NCI-H524 treated with DMSO at 0.1 percent for 48 hours (cell line): ENCODE measurements around the gene GSK3B.
"Not testable (repeated sequence)": the region's sequence is repeated elsewhere in the genome, so short reads cannot be mapped to it uniquely, and the experiment has no call there.

Experiments used
- DNase-seq: peaks from one replicate; lab custom pipeline; 2025; lab: John Stamatoyannopoulos, UW

GSK3B gene

DNA sequence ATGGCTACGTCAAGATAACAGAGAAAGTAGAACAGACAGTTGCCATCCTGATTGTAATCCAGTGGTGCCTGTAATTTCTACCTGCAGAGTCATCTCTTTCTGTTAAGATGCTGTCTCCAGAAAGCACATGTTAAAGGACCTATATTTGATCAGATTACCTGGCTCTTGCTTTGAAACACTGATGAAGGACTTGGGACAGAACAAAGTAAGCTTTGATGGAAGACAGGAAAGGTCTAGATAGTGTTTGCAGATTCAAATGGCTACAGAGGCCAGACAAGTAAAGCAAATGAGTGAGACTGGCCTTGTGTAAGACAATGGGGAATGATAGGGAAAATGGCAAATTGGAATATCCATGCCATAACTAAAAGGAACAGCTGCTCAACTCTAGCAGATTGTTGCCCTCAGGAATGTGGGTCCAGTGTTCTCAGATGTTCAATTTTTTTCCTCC is 1.8 kb upstream of the GSK3B start:
- no peak for DNase-seq

DNA sequence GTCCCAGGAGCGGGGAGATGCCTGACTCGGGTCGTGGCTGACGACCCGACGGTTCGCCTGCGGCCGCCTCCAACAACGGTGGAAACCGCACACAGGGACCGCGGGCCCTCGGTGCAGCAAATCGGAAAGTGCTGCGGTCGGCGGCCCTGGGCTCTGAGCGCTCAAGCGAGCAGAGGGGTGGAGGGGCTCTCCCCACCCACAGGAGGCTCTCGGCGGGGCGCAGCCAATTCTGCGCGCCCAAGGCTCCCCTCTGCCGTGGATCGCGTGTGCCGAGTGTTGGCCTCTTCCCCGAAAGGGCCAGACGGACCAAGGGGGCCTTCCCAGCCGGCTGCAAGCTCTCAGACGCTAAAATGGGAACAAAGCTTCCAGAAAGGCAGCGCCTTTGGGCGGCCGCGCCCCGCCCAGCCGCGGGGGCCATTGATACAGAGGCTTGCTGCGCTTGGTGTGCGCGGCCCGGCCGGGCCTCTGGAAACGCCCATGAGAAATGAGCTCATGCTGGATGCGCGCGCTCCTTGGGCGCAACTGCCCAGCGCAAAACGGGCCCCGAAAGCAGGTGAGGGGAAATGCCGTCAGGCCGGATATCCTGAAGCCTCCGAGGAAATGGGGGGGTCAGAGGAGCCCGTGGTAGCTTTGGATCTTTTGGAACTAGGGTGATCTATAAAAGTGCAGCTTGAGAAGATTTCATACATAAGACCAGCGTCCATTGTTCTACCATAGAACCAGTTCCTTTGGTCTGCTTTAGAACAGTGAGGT is 1.2 kb upstream of the GSK3B start:
- DNase-seq: peak; percentile 44

DNA sequence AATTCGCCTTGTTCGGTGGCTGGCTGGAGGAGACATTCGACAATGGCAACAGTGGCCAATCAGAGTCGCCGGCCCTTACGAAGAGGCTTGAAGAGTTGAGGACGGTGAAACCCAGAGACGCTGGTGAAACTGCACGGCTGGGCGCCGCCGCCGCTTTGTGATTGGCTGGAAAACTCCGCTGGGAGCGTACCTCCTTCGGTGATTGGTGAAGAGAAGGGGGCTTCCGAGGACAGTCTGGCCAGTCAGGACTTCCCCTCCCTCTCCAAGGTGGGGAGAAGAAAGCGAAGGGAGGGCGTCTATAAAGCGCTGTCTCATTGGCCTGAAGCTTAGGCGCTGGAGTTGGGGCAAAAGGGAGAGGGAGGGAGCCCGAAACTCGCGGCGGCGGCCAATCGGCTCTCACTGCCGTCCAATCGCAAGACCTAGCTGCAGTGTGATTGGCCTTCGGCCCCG is 554 bp upstream of the GSK3B start:
- DNase-seq: peak; percentile 100

DNA sequence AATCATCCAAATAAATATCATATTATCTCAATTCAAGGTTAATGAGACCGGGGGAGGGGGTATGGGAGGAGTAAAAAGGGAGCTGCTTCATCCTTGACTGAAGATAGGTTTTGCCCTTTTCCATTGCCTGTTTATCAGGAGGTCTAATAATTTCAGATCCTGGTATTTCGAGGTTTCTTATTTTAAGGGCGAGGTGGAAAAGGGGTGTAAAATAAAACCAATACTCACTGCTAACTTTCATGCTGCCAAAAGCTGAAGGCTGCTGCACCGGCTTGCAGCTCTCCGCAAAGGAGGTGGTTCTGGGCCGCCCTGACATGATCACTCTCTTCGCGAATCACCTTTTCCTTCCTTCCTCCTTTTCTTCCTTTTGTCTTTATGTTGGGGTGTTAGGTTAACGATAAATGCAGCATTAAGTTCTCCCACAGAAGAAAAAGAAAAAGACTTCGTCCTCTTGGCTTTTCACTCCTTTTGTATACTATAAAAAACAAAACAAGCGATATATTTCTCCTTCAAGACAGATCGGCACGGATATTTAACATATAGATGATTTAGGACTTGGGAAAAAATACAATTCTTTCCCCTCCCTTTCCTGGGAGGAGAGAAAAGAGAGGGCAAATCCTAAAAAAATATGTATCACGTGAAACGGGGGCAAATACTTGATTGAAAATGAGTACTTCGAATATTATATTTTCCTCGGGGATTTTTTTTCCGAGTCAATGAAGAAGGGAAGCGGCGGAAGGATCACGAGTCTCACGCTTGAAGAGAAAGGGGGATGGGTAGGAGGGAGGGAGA is 932 bp downstream of the GSK3B start:
- DNase-seq: peak; percentile 41

DNA sequence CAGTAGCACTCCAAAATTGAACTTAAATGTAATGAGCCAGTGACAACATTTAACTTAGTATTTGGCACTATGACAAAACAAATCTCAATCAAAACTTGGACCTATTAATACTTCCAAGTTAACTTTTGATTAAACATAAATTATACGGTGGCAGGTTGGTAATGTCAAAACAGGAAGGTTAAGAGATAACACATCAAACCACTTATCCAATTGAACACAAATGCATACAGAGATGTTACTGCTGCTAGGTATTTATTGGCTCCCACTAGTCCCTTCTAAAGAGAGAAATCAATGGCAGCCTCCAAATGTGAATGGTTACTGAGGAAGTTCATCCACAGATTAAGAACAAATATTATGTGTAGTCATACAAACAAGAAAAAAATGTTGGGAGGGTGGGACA is 1.8 kb downstream of the GSK3B start:
- DNase-seq: no peak

DNA sequence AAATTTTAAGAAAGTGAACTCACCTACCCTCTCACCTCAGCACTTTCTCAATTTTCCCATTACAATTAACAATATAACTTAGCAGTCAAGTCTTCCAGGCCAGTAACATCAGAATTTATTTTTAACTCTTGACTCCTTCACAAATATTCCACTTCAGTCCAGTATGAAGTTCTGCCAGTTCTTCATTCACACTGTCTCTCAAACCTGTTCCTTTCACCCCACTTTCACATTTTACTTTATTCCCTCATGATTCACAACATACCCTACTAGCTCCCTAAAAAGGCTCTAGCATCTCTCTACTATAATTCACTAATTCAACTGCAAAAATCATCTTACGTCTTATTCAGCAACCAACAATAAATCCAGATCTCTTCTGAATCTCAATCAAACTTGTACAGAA is 3.8 kb downstream of the GSK3B start:
- no peak for DNase-seq

DNA sequence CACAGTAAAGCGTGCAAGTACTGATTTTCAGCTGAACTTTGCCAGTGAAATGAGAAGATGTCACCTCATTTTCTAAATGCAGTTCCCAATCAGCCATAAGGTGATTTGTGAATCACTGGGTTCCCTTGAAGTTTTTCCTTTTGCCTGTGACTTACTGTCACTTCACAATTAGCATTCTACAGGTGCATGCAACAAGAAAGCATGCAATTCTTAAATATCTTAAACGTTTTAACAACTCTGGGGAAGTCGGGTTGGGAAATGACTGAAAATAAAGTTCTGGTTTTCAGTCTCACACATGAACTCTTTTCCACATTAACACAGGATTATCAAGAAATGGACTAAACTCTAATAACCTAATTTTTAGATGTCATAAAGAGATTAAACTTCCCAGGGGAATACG is 5.2 kb downstream of the GSK3B start:
- DNase-seq: no peak

DNA sequence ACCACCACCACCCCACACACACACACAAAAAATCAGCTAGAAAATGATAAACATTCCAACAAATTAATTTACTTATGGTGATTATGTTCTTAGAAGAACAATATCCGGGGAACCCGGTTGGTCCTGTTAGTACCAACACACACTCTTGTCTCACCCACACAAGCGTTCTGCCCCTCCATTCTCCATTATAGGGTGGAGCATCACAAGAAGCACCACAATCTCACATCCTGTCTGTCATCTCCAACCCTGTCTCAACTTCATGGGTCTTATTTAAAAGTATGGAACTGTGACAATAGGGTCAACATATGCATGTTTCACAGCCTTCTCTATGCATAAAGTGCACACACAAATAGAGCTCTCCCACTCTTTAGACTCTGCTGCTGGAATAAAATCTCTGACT is 5.6 kb downstream of the GSK3B start:
- no peak for DNase-seq

DNA sequence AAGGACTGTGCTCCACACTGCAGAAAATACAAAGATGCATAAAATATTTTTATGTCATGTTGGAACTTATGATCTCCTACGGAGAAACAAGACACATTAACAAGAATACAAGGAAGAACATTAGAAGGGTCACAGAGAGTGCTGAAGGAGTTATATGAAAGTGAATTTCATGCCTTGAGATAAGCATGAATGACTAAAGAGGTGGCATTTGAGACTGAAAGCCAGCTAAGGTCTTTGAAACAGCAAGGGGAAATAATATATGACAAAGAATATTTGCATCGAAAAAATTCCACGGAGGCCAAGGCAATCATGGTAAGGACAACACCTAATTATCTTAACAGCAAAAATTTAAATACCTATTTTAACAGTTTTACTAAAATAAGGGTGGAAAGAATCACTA is 12.5 kb downstream of the GSK3B start:
- no peak for DNase-seq

DNA sequence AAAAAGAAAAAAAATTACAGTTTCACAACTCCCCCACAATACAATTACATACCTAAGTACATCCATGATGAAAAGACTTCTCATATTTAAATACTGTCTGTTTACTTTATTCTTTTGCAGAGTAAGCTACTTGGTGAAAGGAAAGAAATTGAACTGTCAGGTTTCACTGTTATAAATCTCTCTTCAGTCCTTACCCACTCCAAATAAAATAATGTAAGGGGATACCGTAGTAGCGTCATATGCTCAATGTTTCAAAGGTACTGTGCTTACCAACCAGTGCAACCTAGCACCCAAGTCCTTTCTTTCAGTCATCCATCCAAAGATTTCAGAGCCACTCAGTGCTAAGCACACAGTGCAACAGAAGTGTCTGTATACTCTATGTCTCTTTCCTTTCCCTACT is 13.4 kb downstream of the GSK3B start:
- DNase-seq: no peak

DNA sequence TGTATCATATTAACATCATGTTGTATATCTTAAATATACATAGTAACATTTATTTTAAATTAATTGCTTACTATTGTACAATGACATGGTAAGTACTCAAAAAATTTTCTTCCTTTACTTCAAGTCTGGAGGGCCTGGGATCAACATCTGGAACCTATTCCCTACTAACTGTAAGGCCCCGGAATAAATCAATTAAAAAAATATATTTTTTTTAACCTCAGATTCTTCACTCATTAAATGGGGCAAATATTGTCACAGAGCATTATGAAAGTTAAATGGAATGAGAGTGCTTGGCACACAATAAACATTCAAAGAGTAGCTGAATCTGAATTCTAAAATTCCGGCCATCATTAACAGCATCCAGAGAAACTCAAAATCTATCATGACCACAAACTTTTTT is 16.5 kb downstream of the GSK3B start:
- DNase-seq: no peak

DNA sequence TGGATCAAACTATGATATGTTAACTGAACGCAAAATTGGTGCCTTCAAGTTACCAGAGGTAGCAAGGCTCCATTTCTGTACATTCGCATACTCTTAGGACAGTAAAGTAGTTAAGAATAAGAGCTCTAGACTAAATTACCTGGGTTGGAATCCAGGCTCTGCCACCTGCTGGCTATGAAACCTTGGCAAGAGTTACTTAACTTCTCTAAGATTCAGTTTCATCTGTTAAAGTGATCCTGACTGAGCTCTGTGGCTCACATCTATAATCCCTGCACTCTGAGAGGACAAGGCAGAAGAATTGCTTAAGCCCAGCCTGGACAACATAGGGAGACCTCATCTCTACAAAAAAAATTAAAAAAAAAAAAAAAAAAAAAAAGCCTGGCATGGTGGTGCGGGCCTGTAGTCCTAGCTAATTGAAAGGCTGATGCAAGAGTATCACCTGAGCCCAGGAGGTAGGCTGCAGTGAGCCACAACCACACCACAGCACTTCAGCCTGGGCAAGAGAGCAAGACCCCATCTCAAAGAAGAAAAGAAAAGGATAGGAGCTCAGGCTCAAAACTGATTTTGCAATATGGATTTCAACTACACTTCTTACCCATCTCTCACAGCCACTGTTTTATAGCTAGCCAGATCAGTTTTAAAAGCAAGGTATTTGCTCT is 21.3 kb downstream of the GSK3B start:
- DNase-seq: no peak

DNA sequence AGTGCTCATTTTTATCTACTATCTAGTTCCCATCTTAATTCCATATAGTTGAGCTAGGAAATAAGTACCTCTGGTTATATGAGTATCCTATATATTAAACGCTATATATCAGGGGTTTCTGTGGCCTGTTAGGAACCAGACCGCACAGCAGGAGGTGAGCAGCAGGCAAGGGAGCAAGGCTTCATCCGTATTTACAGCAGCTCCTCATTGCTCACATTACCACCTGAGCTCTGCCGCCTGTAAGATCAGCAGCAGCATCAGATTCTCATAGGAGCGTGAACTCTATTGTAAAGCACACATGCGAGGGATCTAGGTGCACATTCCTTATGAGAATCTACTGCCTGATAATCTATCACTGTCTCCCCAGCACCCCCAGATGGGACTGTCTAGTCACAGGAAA is 23.0 kb downstream of the GSK3B start:
- no peak for DNase-seq

DNA sequence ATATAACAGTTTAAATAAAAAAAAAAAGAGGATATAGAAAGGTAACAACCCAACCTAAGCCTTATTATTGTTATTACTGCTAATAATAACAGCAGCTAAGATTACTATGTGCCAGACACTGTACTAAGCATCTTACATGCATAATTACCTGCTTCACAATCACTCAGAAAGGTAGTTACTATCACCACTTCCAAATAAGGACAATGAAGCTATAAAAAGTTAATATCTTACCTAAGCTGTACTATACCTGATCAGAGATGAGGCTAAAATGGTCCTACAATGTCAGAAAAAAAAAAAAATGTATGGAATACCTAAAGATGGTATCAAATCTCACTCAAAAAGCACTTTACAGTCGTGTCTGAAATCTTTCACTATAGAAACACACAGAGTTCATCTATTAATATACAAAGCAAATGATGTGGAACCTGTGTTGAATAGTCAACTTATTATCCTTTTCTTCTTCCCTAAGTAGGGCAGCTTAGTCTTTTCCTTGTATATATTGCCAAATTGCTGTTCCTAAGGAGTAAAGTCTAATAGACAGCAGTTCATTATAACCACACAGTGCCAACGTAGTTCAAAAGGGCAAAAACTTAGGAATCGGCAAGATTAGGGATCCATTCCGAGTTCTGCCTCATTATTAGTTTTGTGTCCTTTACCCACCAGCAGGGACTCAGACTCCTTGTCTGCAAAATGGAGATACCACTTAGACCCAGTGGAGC is 23.8 kb downstream of the GSK3B start:
- DNase-seq: no peak

DNA sequence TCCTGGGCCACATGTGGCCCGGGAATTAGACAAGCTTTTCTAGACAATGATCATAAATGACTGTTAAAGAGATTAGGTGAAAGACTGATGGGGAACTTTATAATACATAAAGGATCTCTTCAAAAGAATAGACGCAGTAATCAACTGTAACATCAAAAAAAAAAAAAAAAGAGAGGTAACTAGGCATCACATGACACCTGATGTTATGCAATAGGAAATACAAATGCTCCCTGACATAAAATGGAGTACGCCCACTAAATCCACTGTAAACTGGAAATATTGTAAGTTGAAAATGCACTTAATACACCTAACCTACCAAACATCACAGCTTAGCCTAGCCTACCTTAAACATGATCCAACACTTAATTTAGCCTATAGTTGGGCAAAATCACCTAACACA is 27.2 kb downstream of the GSK3B start:
- DNase-seq: no peak

DNA sequence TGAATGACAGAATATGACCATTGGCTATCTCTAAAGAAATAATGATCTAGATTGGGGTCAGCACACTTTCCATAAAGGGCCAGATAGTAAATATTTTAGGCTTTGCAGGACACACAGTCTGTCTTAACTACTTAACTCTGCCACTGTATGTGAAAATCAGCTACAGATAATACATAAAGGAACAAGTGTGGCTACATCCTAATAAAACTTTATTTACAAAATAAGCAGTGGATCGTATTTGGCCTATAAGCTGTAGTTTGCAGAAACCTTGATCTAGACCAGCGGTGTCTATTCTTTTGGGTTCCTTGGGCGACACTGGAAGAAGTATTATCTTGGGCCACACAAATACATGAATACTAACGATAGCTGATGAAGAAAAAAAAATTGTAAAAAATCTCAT is 27.6 kb downstream of the GSK3B start:
- DNase-seq: no peak

DNA sequence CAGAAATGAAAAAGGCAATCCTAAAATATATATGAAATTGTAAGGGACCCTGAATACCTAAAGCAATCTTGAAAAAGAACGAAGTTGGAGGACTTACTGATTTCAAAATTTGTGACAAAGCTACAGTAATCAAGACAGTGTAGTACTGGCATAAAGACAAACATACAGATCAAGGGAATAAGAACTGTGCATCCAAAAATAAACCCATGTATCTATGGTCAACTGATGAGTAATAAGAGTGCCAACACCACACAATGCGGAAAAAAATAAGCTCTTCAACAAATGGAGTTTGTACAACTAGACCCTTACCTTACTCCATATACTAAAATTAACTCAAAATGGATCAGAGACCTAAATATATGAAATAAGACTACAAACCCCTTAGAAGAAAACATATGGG is 29.6 kb downstream of the GSK3B start:
- DNase-seq: no peak

DNA sequence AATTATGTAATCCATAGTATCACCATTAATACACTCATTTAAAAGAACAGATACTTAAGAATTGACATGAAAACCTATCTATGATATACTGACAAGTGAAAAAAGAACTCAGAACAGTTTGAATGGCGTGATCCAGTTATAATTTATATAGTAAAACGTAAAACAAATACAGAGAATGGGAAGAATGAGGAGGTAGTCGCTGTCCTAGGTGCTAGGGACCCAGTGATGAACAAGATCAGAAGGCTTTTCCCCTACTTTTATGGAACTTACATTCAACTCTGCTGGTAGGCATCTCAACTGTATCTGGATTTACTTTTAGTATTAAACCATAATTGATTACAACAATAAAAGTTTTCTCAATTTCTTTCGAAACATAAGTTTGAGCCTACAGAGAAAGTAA is 31.8 kb downstream of the GSK3B start:
- no peak for DNase-seq

DNA sequence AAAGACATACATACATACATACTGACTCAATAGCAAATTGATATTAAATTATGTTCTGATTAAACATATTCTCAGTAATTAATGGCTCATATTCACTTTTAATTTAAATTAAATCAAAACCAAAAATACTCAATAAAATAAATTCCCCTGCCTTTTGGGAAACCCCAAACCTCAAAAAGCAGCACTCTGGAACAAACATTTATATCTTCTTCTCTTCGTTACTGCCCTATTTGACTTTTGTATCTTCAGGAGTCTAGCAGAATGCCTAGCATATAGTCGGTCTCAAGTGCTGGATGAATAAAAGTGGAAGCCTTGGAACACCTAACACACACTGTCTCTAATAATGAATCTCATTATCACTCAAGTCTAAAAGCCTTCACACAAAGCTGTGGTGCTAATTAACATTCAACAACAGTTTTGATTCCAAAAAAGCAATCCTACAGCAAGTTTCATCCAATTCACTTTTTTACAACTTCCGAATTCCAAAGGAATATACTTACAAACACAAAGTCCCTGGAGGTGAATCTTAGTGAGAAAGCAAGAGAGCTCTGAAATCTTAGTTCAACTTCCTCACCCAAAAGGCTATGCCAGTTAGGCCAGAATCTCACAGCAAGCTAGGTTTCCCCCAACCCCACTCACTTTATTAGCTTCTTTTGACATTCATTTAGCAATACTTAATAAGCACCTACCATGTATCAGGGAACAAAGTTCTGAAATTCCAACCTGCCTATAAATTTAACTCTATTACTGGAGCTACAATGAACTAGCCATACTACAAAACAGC is 35.0 kb downstream of the GSK3B start:
- DNase-seq: no peak

DNA sequence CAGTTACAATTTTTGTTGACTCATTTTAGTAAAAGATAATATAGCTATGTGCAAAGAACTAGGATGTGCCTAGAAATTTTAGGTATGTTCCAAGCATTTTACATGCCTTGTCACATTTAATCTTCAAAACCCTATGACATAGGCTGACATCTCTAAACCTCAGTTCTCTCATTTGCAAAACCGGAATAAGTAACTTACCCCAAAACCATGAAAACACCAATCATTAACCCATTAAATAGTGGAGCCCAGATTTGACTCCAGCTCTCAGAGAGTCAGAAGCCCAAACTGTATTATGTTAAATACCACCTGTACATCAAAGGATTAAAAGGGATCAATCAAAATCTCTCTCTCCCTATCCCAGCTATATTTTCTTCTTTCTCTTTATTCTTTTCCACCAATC is 36.6 kb downstream of the GSK3B start:
- DNase-seq: no peak

DNA sequence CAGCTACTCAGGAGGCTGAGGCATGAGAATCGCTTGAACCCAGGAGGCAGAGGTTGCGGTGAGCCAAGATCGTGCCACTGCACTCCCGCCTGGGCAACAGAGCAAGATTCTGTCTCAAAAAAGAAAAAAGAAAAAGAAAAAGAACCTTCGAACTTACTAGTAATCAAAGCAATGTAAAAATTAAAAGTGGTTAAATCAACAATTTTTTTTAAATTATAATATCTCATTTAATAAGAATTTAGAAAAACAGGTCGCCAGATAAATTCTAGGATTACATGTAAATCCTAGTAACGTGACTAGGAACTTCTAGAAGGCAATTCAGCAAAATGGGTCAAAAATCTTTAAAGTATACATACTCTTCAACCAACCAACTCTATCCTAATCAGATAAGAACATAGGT is 37.2 kb downstream of the GSK3B start:
- DNase-seq: no peak

DNA sequence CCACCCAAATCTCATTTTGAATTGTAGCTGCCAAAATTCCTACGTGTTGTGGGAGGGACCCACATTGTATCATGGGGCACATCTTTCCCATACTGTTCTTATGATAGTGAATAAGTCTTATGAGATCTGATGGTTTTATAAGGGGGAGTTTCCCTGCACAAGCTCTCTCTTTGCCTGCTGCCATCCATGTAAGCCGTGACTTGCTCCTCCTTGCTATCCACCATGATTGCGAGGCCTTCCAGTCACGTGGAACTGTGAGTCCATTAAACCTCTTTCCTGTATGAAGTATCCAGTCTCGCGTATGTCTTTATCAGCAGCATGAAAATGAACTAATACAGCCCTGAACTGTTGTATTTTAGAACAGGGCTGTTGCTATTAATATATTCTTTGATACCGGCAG is 40.6 kb downstream of the GSK3B start:
- not testable (repeated sequence) for DNase-seq
